ENCODE measurements around the gene FIBIN. TPM values are rescaled to one million over a fixed set of nuclear protein-coding genes. Genes with fewer than 3 reads are reported as not detected.
A peak's percentile ranks its signal among the peaks of the same experiment; 100 is the strongest.
"Not testable (repeated sequence)": the region's sequence is repeated elsewhere in the genome, so short reads cannot be mapped to it uniquely, and the experiment has no call there.

FIBIN gene
- total RNA-seq, 1 donor from 2014 or later, result 0.75 TPM

GRCh38 chr11:26995701-26996460 lies 2.0 kb downstream of the FIBIN start:
- H3K36me3 ChIP-seq (ENCODE audit: insufficient read depth, low read length), result no peaks in the 10 kb centered on the region
- peaks cover 8% of the 10 kb centered on the region for H3K4me1 ChIP-seq (ENCODE audit: insufficient read depth, low read length)
- no peak overlapping the region for H2AFZ ChIP-seq (ENCODE audit: low read depth, low read length)
- H3K9ac ChIP-seq (ENCODE audit: low read length), result no peak overlapping the region
- H3K36me3 Mint-ChIP-seq (ENCODE audit: low read depth, unreplicated experiment), result no peaks in the 10 kb centered on the region
- peak overlapping the region; percentile 96 for H3K4me2 ChIP-seq (ENCODE audit: low read length)
- H3K27me3 Mint-ChIP-seq (ENCODE audit: low read depth, unreplicated experiment), result no peaks in the 10 kb centered on the region
- no peak overlapping the region for H3K4me3 Mint-ChIP-seq (ENCODE audit: unreplicated experiment)
- H3K79me2 ChIP-seq (ENCODE audit: insufficient read depth, low read length), result no peaks in the 10 kb centered on the region
- no peak overlapping the region for H3K27ac ChIP-seq (ENCODE audit: low read depth, low read length)
- no peak for TF ChIP-seq EZH2 (IDR thresholded peaks at IDR 0.05; ENCODE audit: insufficient read depth, low read length)
- no peak for TF ChIP-seq CTCF (IDR thresholded peaks at IDR 0.05; ENCODE audit: insufficient read depth, low read depth, low read length)
- H3K27me3 ChIP-seq (ENCODE audit: insufficient read depth, low read length), result no peaks in the 10 kb centered on the region
- no peak for FAIRE-seq
- no peaks in the 10 kb centered on the region for H3K9me3 ChIP-seq (ENCODE audit: insufficient read depth, low read depth, low read length)
- peaks cover 13% of the 10 kb centered on the region for H3K4me1 Mint-ChIP-seq (ENCODE audit: low read depth, unreplicated experiment)
- no peaks in the 10 kb centered on the region for H4K20me1 ChIP-seq (ENCODE audit: insufficient read depth, low read length)
- H3K4me3 ChIP-seq (ENCODE audit: insufficient read depth, low read depth, low read length), result no peak overlapping the region
- H3K9me3 Mint-ChIP-seq (ENCODE audit: unreplicated experiment), result no peaks in the 10 kb centered on the region
- no peak for DNase-seq (ENCODE audit: low read depth)
- no peak overlapping the region for H3K27ac Mint-ChIP-seq (ENCODE audit: unreplicated experiment)

- H3K27ac ChIP-seq (ENCODE audit: low read depth, low read length), result no peak overlapping the region
- no peak overlapping the region for H2AFZ ChIP-seq (ENCODE audit: low read depth, low read length)
- Mint-ChIP-seq H3K27me3 (ENCODE audit: low read depth, unreplicated experiment) (no peaks in the 10 kb centered on the region), H3K27ac (ENCODE audit: unreplicated experiment) (no peak overlapping the region), H3K9me3 (ENCODE audit: unreplicated experiment) (no peaks in the 10 kb centered on the region), H3K4me1 (ENCODE audit: low read depth, unreplicated experiment) (peaks cover 5% of the 10 kb centered on the region), H3K4me3 (ENCODE audit: unreplicated experiment) (no peak overlapping the region), H3K36me3 (ENCODE audit: low read depth, unreplicated experiment) (no peaks in the 10 kb centered on the region)
- H3K36me3 ChIP-seq (ENCODE audit: insufficient read depth, low read length), result no peaks in the 10 kb centered on the region
- H3K4me3 ChIP-seq (ENCODE audit: insufficient read depth, low read depth, low read length), result no peak overlapping the region
- no peaks in the 10 kb centered on the region for H3K9me3 ChIP-seq (ENCODE audit: insufficient read depth, low read depth, low read length)
- no peak for FAIRE-seq
- H3K4me2 ChIP-seq (ENCODE audit: low read length), result no peak overlapping the region
- no peak overlapping the region for H3K9ac ChIP-seq (ENCODE audit: low read length)
- H3K4me1 ChIP-seq (ENCODE audit: insufficient read depth, low read length), result peaks cover 8% of the 10 kb centered on the region
- H3K27me3 ChIP-seq (ENCODE audit: insufficient read depth, low read length), result no peaks in the 10 kb centered on the region
- TF ChIP-seq CTCF (IDR thresholded peaks at IDR 0.05; ENCODE audit: insufficient read depth, low read depth, low read length) (no peak), EZH2 (IDR thresholded peaks at IDR 0.05; ENCODE audit: insufficient read depth, low read length) (no peak)
- DNase-seq (ENCODE audit: low read depth), result peak; percentile 22
- no peaks in the 10 kb centered on the region for H4K20me1 ChIP-seq (ENCODE audit: insufficient read depth, low read length)
- no peaks in the 10 kb centered on the region for H3K79me2 ChIP-seq (ENCODE audit: insufficient read depth, low read length)
Measured at GRCh38 chr11:26997378-26997777, 3.5 kb downstream of the FIBIN start.

GRCh38 chr11:27001136-27001730 lies 7.3 kb downstream of the FIBIN start:
- not testable (repeated sequence) for H3K27me3 ChIP-seq (ENCODE audit: insufficient read depth, low read length)

More at GRCh38 chr11:27001136-27001730, 7.3 kb downstream of the FIBIN start:
- not testable (repeated sequence) for H3K4me3 ChIP-seq (ENCODE audit: insufficient read depth, low read depth, low read length); H3K36me3 ChIP-seq (ENCODE audit: insufficient read depth, low read length); H3K27me3 Mint-ChIP-seq (ENCODE audit: low read depth, unreplicated experiment); H3K4me1 ChIP-seq (ENCODE audit: insufficient read depth, low read length); H3K4me3 Mint-ChIP-seq (ENCODE audit: unreplicated experiment); H3K4me1 Mint-ChIP-seq (ENCODE audit: low read depth, unreplicated experiment); H3K27ac ChIP-seq (ENCODE audit: low read depth, low read length); H3K36me3 Mint-ChIP-seq (ENCODE audit: low read depth, unreplicated experiment); H4K20me1 ChIP-seq (ENCODE audit: insufficient read depth, low read length); H3K9me3 ChIP-seq (ENCODE audit: insufficient read depth, low read depth, low read length); H3K9ac ChIP-seq (ENCODE audit: low read length); DNase-seq (ENCODE audit: low read depth); FAIRE-seq; H3K4me2 ChIP-seq (ENCODE audit: low read length); H3K27ac Mint-ChIP-seq (ENCODE audit: unreplicated experiment); H2AFZ ChIP-seq (ENCODE audit: low read depth, low read length); H3K79me2 ChIP-seq (ENCODE audit: insufficient read depth, low read length); H3K9me3 Mint-ChIP-seq (ENCODE audit: unreplicated experiment)

All from astrocyte (in vitro differentiated cells and primary cell).